Colonic mucosa (tissue), 4 donors: ENCODE measurements around the gene OLFM2. TPM values are rescaled to one million over a fixed set of nuclear protein-coding genes. Genes with fewer than 3 reads are reported as not detected.

Experiments
- DNase-seq: peaks from one replicate; pipeline ENCODE4 v3.0.0-alpha.2; 2020
- H3K27ac ChIP-seq: fragments of 200-600 bp; one replicate; pipeline ENCODE4 v1.8.0; 2021
- H3K27me3 ChIP-seq: fragments of 200-600 bp; one replicate; pipeline ENCODE4 v1.8.0; 2021
- H3K36me3 ChIP-seq: fragments of 200-600 bp; one replicate; pipeline ENCODE4 v1.8.0; 2021
- H3K4me1 ChIP-seq: fragments of 200-600 bp; one replicate; pipeline ENCODE4 v1.8.0; 2021; ENCODE audit warnings: mild to moderate bottlenecking
- H3K4me3 ChIP-seq: fragments of 200-600 bp; one replicate; pipeline ENCODE4 v1.8.0; 2021
- H3K9ac ChIP-seq, 2 donors: one replicate each; pipeline ENCODE4 v1.7.0; 2013; ENCODE audit warnings: control low read depth in 2 of 2, low read depth in 2 of 2, low read length in 2 of 2
- H3K9me3 ChIP-seq: fragments of 200-600 bp; one replicate; pipeline ENCODE4 v1.8.0; 2021
- intact Hi-C: fragments of 100-400 bp; cut with DNase I; formaldehyde crosslinking; loops from one replicate; pipeline ENCODE4 v1.14.1; 2022
- total RNA-seq, 2 donors: library from RNA; stranded (reverse); fragmentation: NEBNext Ultra II Directional in 1 of 2; extraction: Animal tissue kit (Norgen Biotek cat#: 25700) in 1 of 2; gene quantifications; one replicate each; pipeline ENCODE4 v1.2.1, GENCODE V29; 2021
- TF ChIP-seq, protein P1 (sequence below): fragments of 200-600 bp; IDR thresholded peaks from one replicate; pipeline ENCODE4 v1.8.0; 2022; ENCODE audit warnings: antibody characterized with exemption, mild to moderate bottlenecking
- donor health status: healthy.
- donor health status: DM: no; HTN: no; CAD: no.
- donor health status: DM: no; HTN: no; CAD: no.

The OLFM2 gene
- total RNA-seq, 2 donors from 2014 or later, result 1.2 to 1.9 TPM

DNA sequence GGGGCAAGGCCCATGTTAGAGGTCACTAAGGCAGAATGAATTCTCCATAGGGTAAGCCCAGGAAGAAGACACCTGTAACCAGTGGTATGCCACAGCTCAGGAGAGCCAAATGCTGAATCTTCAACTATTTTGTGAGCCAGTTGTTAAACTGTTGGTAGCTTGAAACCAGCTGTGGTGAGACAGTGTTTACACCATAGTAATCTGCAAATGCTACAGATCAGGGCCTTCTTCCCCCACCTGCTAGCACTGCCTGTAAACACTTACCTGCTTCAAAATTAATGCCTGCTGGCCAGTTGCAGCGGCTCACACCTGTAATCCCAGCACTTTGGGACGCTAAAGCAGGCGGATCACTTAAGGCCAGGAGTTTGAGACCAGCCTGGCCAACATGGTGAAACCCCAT, 129.5 kb downstream of the OLFM2 start:
- TF ChIP-seq, protein P1, sequence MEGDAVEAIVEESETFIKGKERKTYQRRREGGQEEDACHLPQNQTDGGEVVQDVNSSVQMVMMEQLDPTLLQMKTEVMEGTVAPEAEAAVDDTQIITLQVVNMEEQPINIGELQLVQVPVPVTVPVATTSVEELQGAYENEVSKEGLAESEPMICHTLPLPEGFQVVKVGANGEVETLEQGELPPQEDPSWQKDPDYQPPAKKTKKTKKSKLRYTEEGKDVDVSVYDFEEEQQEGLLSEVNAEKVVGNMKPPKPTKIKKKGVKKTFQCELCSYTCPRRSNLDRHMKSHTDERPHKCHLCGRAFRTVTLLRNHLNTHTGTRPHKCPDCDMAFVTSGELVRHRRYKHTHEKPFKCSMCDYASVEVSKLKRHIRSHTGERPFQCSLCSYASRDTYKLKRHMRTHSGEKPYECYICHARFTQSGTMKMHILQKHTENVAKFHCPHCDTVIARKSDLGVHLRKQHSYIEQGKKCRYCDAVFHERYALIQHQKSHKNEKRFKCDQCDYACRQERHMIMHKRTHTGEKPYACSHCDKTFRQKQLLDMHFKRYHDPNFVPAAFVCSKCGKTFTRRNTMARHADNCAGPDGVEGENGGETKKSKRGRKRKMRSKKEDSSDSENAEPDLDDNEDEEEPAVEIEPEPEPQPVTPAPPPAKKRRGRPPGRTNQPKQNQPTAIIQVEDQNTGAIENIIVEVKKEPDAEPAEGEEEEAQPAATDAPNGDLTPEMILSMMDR, result no peak
- no peak for DNase-seq
- H3K27ac ChIP-seq, result no peak overlapping the region
- intact Hi-C loops, result no loop called here
- no peak overlapping the region for H3K9ac ChIP-seq
- no peak overlapping the region for H3K4me3 ChIP-seq
- H3K27me3 ChIP-seq, result no peaks in the 10 kb centered on the region
- H3K9me3 ChIP-seq, result no peaks in the 10 kb centered on the region
- peaks cover 17% of the 10 kb centered on the region for H3K36me3 ChIP-seq
- no peaks in the 10 kb centered on the region for H3K4me1 ChIP-seq

Other genes with a start within 250 kb of the OLFM2 start
- gene ZNF846, start 167.8 kb downstream of the OLFM2 start, total RNA-seq, result 10 to 100 TPM in 1 of 2 donors, 1 to 10 TPM in 1; 9.2 to 10.5 TPM
- 10 to 100 TPM; 30.5 to 30.7 TPM for gene FBXL12, start 117.4 kb downstream of the OLFM2 start, total RNA-seq
- gene UBL5, start 108.6 kb downstream of the OLFM2 start, total RNA-seq, result 100 to 1,000 TPM; 316 to 384 TPM
- gene PIN1, start 101.2 kb downstream of the OLFM2 start, total RNA-seq, result 10 to 100 TPM; 47.9 to 88.3 TPM
- 1 to 10 TPM; 2.4 to 5.5 TPM for gene COL5A3, start 74.0 kb upstream of the OLFM2 start, total RNA-seq
- gene RDH8, start 77.0 kb upstream of the OLFM2 start, total RNA-seq, result under 1 TPM in 1 of 2 donors, not detected in 1; 0.24 TPM
- gene SHFL, start 149.8 kb upstream of the OLFM2 start, total RNA-seq, result 10 to 100 TPM; 15.1 to 21.3 TPM
- gene ANGPTL6, start 166.2 kb upstream of the OLFM2 start, total RNA-seq, result under 1 TPM in 1 of 2 donors, not detected in 1; 0.21 TPM
- gene PPAN, start 169.8 kb upstream of the OLFM2 start, total RNA-seq, result 10 to 100 TPM; 21.6 to 53.8 TPM
- gene P2RY11, start 175.2 kb upstream of the OLFM2 start, total RNA-seq, result 10 to 100 TPM in 1 of 2 donors, 1 to 10 TPM in 1; 7.6 to 16.7 TPM
- 100 to 1,000 TPM; 141 to 202 TPM for gene EIF3G, start 183.4 kb upstream of the OLFM2 start, total RNA-seq